ENCODE results near the gene SLC6A7.

DNA sequence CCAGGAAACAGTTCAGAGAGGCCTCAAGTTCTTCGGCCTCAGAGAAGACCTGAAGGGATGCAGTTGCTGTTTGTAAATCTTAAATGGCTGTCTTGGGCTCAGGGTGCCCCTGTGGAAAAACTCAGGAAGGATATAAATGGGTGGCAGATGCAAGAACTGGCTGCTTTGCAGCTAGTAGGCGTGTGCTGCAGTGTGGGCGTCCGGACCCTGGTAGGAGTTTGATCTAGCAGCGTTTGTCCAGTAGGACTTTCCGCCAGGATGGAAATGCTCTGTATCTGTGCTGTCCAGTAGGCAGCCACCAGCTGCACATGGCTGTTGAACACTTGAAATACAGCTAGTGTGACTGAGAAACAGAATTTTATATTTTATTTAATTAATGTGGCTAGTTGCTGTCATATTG is 15.6 kb upstream of the SLC6A7 start:
- TF ChIP-seq, protein P1, sequence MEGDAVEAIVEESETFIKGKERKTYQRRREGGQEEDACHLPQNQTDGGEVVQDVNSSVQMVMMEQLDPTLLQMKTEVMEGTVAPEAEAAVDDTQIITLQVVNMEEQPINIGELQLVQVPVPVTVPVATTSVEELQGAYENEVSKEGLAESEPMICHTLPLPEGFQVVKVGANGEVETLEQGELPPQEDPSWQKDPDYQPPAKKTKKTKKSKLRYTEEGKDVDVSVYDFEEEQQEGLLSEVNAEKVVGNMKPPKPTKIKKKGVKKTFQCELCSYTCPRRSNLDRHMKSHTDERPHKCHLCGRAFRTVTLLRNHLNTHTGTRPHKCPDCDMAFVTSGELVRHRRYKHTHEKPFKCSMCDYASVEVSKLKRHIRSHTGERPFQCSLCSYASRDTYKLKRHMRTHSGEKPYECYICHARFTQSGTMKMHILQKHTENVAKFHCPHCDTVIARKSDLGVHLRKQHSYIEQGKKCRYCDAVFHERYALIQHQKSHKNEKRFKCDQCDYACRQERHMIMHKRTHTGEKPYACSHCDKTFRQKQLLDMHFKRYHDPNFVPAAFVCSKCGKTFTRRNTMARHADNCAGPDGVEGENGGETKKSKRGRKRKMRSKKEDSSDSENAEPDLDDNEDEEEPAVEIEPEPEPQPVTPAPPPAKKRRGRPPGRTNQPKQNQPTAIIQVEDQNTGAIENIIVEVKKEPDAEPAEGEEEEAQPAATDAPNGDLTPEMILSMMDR (IDR thresholded peaks at IDR 0.05): no peak
- no peak for TF ChIP-seq POLR2A (IDR thresholded peaks at IDR 0.05)
